ENCODE results near the gene VTCN1.

DNA sequence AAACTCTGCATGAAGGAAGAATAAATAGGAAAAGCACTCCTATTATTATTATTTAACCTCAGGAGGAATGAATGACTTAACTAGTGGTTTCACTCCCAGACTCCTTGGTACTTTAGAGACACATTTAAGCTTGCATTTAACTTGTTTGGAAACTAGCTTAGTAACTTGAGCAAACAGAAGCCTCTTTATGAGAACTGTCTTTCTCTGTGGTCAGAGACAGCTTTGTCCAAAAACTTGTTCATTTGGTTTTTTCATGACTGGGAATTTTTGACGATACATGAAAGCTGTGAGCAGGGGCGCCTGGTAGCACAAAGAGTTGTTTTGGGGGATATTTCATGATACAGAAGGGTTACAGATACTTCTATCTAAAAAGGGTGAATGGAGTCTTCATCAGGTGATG lies 33.6 kb upstream of the VTCN1 start:
- TF ChIP-seq, protein P1, sequence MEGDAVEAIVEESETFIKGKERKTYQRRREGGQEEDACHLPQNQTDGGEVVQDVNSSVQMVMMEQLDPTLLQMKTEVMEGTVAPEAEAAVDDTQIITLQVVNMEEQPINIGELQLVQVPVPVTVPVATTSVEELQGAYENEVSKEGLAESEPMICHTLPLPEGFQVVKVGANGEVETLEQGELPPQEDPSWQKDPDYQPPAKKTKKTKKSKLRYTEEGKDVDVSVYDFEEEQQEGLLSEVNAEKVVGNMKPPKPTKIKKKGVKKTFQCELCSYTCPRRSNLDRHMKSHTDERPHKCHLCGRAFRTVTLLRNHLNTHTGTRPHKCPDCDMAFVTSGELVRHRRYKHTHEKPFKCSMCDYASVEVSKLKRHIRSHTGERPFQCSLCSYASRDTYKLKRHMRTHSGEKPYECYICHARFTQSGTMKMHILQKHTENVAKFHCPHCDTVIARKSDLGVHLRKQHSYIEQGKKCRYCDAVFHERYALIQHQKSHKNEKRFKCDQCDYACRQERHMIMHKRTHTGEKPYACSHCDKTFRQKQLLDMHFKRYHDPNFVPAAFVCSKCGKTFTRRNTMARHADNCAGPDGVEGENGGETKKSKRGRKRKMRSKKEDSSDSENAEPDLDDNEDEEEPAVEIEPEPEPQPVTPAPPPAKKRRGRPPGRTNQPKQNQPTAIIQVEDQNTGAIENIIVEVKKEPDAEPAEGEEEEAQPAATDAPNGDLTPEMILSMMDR (IDR thresholded peaks at IDR 0.05; ENCODE audit: poor library complexity): no peak
- TF ChIP-seq EZH2 (IDR thresholded peaks at IDR 0.05; ENCODE audit: borderline replicate concordance) (no peak), EZH2phosphoT487 (IDR thresholded peaks at IDR 0.05; ENCODE audit: low read depth, severe bottlenecking, unreplicated experiment) (no peak)

Data from hepatocyte (in vitro differentiated cells).